GM19328 (cell line): ENCODE data around the gene DGKQ.
"Not testable (repeated sequence)": the region's sequence is repeated elsewhere in the genome, so short reads cannot be mapped to it uniquely, and the experiment has no call there.

Source experiments
- ATAC-seq: cut with Tn5 transposase; IDR thresholded peaks from one replicate; pipeline ENCODE4 v1.9.1; 2021; ENCODE audit warnings: mild to moderate bottlenecking, moderate library complexity; ENCODE audit not compliant: unreplicated experiment

DGKQ gene

DNA sequence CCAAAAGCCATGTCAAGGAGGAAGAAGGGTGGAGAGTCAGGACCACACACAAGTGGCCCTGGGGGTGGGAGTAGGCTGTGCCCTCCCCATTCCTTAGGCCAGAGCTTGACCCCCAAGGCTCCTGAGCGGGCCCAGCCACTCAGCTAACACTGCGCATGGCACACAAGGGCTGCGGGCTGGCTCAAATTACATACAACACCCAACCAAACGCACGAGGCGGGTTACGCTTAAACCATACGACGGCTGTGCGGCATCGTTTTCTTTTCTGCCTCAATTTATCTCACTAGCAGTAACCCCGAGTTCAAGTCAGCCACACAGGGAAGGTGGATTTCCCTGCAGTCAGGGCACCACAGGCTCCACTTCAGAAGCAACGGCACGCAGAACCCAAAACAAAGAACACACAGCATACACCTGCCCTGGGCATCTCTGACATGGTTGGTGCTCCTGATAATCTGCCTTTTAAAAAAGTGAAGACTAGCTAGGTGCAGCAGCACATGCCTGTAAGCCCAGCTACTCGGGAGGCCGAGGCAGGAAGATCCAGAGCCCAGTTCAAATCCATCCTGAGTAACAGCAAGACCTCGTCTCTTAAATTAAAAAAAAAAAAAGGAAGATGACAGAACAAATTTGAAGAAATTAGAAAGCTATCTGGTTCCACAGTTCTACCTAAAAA, 44.1 kb downstream of the DGKQ start:
- ATAC-seq = no peak

DNA sequence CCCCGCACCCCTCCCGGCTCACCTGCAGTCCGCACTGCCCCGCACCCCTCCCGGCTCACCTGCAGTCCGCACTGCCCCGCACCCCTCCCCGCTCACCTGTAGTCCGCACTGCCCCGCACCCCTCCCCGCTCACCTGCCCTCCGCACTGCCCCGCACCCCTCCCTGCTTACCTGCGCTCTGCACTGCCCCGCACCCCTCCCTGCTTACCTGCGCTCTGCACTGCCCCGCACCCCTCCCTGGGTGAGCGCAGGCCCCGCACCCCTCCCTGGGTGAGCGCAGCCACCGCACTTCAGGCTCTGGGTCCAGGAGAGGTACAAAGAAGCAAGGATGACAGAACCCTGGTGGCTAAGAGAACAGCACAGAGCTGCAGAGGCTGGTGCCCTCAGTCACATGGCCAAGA, 45.8 kb downstream of the DGKQ start:
- ATAC-seq = not testable (repeated sequence)

DNA sequence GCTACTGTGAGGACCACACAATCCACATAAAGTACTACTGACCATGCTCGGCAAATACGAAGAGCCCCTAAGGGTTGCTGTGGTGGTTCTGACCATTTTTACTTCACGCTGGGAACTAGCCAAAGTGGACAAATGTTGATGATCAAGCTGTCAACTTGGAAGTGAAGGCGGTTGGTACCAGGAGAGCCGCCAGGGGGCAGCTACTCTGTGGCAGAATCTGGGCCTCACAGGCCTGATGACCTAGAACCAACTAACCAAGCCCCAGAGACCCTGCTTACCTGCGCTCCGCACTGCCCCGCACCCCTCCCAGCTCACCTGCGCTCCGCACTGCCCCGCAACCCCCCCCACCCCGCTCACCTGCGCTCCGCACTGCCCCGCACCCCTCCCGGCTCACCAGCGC, 46.8 kb downstream of the DGKQ start:
- no peak for ATAC-seq

DNA sequence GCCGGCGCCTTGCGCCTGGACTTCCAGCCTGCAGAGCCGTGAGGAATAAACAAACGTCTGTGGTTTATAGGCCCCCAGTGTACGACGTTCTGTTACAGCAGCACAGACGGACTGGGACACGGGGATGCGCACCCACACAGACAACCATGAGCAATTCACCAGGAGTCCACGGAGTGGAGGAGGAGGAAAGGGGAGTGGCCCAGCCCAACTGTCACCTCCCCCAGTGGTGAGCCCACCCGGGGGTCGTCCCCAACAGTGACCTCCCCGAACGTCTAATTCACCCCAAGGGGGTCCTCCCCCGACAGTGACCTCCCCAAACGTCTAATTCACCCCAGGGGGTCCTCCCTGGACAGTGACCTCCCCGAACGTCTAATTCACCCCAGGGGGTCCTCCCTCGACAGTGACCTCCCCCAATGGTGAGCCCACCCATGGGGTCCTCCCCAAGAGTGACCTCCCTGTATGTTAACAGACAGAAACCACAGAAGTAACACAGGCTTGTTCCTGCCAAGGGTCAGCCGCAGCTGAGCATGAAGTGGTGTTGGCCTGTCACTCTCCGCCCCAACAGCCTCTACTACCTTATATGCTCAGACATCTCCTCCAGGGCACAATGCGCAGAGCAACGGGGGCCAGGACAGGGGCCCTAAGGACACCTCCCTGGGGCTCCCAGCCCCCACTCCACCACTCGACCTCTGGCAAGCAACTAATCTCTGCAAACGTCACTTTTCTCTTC, 47.4 kb downstream of the DGKQ start:
- no peak for ATAC-seq

DNA sequence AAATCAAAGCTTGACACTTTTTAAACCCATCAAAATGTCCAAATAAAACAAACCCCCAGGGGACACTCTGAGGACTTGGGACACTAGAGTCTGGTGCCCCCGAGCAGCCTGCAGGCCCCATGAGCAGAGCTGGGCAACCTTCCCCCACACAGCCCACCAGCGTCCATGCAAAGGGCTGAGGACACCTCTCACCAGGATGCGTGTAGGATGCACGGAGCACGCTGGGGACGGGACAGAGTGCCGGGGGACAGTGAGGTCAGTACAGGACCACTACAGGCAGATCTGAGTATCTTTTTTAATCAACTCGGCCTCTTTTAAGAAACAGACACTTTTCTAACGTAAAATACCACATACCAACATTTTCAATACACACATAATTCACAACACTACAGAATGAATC, 48.2 kb downstream of the DGKQ start:
- no peak for ATAC-seq

DNA sequence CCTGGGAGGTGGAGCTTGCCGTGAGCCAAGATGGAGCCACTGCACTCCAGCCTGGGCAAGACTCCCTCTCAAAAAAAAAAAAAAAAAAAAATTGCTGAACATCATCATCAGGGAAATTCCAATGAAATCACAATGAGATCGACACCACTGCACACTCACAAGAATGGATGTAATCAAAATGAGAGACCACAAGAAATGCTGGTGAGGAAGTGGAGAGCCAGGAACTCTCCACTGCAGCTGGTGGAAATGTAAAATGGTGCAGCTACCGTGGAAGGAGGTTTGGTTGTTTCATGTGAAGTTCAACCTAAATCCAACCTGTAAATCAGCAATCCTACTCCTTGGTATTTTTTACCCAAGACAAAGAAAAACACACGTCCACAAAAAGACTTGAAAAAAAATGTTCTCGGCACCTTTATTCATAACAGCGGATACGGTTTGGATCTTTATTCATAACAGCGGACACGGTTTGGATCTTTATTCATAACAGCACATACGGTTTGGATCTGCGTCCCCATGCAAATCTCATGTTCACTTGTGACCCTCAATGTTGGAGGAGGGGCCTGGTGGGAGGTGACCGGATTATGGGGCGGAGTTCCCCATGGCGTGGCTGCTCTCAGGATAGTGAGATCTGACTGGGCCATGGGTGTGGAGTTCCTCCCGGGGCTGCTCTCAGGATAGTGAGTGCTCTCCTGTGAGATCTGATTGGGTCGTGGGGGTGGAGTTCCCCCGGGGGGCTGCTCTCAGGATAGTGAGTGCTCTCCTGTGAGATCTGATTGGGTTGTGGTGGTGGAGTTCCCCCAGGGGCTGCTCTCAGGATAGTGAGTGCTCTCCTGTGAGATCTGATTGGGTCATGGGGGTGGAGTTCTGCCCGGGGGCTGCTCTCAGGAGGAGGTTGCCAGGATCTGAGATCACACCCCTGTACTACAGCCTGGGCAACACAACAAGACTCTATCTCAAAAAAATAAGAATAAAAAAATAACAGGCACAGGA, 49.0 kb downstream of the DGKQ start:
- no peak for ATAC-seq

DNA sequence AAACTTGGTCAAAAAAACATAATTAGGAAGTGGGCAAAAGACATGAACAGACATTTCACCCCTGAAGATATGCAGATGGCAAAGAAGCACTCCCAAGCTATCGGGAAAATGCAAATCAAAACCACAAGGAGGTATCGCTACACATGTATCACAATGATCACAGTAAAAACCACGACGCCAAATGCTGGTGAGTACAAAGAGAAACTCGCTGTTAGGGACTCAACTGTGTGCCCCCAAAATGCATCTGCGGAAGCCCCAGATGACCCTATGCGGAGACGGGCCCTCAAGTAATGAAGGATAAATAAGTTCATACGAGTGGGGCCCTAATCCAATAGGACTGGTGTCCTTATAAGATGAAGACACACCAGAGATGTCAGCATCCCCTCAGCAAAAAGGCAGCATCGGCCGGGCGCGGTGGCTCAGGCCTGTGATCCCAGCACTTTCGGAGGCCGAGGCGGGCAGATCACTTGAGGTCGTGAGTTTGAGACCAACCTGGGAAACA, 51.5 kb downstream of the DGKQ start:
- no peak for ATAC-seq

DNA sequence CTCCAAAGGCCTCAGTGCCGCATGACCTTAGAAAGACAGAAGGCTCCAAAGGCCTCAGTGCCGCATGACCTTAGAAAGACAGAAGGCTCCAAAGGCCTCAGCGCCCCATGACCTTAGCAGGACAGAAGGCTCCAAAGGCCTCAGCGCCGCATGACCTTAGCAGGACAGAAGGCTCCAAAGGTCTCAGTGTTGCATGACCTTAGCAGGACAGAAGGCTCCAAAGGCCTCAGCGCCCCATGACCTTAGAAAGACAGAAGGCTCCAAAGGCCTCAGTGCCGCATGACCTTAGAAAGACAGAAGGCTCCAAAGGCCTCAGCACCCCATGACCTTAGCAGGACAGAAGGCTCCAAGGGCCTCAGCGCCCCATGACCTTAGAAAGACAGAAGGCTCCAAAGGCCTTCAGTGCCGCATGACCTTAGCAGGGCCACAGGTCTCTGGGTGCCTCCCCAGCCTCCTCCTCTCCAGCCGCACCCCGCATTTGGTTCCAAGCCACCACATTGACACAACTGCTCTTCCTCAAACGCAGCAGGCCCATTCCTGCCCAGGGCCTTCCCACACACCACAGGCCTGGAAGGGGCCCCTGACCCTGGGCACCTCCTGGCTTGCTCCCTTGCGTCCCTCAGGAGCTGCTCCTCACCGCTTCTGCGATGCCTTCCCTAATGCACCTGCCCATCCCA, 54.2 kb downstream of the DGKQ start:
- not testable (repeated sequence) for ATAC-seq

DNA sequence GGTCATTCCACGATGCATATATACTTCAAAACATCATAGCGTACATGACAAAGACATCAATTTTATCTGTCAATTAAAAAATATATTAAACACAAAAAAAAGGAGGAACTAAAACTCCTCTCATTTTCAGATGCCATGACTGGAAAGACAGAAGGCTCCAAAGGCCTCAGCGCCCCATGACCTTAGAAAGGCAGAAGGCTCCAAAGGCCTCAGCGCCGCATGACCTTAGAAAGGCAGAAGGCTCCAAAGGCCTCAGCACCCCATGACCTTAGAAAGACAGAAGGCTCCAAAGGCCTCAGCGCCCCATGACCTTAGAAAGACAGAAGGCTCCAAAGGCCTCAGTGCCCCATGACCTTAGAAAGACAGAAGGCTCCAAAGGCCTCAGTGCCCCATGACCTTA, 54.8 kb downstream of the DGKQ start:
- ATAC-seq = not testable (repeated sequence)

DNA sequence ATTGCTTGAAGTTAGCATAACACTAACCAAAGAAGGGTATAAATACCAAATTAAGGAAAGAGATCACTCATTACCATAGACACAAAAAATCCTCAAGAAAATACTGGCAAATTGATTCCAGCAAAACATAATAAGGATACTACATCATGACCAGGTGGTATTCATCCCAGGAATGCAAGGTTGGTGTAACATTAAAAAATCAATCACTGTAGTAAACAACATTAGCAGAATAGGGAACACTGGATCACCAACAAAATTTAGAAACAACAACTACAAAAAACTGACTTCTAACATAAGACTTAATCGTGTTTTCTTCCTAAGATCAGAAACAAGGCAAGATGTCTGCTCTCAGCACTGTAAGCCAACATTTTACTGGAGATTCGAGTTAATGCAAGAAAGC, 55.4 kb downstream of the DGKQ start:
- ATAC-seq = no peak

DNA sequence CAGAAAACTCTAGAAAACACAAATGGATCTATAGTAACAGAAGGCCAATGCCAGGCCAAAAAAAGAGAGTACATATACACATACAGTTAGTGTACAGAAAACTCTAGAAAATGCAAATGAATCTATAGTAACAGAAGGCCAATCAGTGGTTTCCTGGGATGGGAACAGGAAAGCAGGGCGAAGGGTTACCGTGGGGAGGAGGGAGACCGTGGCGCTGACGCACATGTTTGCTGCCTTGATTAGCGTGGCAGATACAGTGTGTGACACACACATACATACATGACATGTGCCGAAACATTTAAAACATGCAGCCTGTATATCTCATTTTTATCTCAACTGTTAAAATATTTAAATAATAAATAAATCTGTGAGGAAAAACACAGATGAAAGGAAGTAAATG, 55.9 kb downstream of the DGKQ start:
- no peak for ATAC-seq

DNA sequence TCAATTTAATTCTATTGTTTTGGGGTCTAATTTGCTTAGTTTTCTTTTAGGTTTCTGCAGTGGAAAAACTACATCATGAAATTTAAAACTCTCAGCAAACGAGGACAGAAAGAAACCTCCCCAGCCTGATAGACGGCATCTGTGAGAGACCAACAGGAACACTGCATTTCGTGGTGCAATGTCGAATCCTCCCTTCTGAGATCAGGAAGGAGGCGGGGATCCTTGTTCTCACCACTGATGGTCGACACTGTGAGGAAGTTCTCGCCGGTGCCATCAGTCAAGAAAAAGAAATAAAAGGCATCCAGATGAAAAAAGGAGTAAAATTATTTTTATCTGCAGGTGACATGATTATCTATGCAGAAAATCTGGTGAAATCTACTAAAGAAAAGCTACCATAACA, 57.8 kb downstream of the DGKQ start:
- ATAC-seq = no peak

DNA sequence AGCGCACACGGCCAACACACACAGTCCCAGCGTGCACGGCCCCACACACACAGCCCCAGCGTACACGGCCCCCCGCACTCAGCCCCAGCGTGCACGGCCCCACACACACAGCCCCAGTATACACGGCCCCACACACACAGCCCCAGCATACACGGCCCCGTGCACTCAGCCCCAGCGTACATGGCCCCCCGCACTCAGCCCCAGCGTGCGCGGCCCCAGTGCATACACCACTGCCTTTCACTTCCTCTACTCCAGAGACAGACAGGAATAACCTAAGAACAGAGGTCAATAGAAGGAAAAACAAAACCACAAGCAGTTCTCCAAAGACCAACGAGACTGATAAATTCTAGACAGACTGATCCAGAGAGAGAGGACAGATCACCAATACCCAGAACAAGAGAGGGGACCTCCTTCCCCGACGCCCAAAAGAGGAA, 58.3 kb downstream of the DGKQ start:
- ATAC-seq = no peak

DNA sequence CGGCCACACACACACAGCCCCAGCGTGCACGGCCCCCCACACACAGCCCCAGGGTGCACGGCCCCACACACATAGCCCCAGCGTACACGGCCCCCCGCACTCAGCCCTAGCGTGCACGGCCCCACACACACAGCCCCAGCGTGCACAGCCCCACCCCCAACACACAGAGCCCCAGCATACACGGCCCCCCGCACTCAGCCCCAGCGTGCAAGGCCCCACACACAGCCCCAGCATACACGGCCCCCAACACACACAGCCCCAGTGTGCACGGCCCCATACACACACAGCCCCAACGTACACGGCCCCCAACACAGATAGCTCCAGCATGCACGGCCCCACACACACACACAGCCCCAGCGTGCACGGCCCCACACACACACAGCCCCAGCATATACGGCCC, 58.8 kb downstream of the DGKQ start:
- ATAC-seq = no peak

DNA sequence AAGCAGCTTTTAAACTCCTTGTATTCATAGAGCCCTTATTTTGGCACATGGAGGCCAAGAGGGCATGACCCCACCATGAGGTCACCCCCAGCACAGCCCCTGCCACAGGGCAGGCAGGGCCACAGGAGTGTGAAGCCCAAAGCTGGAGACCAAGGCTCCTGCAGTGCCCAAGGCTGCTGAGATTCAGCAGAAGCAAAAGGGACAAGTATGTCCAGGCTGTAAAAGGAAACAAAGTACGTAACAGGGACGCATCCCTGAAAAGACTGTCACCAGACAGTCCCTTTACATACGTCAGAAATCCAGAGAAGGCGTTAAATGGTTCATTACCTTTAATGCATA, 60.1 kb downstream of the DGKQ start:
- ATAC-seq = no peak

DNA sequence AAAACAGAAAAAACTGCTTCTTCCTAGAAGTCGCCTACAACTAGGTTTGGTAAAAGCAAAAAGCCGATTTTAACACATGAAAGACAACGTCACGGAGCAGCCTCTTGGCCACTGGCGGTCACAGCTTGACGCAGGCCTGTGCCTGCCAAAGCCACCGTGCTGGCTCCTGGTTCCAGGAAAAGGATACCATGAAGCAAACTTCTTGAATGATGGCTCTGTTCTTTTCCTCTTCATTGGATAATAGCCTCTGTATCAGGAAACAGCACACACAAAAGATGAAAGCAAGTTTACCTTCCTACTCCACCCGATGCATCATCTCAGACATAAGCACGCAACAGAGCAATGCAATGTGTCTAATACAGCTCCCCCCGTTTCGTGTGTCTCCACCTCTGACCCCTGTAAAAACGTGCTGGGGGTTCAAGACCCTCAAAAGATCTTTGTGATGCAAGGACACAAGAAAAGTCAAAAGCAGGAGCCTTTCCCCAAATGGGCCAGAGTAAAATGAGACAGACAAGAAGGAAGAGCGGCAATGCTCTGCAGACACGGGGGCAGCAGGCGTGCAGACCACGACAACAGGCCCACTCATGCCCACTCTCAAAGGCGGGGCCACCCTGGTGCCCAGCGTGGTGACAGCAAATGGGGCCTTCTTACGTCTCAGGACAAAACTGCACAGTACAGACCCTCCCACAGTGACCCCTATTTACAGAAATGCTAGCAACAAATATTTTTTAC, 60.7 kb downstream of the DGKQ start:
- no peak for ATAC-seq

DNA sequence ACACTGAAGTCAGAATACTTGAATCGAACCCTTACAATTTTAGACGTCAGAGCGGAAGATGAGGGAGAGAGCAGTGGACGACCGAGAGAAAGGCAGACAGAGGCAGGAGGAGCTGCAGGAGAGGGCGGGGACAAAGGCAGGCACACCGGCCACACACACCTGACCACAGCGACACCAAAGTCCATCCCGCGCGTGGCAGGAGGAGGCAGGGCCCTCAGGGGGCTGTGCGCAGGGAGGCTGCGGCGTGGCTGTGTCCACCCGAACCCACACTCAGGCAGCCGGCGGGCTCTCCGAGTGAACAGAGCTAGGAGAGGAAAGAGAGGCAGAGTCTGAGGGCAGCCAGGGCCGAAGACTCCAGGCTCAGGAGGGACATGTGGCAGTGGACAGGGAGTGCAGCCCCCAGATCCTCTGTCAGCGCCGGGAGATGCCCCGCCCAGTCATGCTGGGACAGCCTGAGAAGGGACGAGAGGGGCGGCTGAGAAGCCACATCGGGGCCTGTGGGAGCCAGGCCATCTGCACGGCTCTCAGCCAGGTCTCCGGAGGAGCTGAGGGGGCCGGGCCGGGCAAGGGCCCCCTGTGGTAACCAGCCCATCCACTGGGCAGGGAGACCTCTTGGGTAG, 61.4 kb downstream of the DGKQ start:
- ATAC-seq = no peak

DNA sequence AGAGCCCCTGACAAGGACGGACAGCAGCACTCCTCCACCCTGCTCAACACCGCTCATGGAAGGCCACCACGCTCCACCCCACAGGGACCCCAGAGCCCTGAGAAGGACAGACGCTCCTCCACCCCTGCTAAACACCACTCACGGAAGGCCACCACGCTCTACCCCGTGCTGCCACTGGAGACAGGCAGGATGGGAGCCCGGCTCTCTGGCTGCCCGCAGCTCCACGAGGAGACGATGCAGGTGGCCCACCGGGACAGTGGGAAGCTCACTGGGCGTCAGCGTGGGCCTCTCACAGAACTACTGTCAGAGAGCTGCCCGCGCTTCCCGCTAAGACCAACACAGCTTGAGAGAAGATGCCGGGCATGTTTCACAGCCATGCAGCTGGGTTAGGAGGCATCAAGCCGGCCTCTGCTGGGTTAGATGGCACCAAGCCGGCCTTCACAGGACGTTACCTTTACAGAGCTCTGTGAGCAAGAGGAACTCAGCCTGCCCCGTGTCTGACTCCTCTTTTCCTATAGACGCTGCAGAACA, 62.1 kb downstream of the DGKQ start:
- no peak for ATAC-seq

DNA sequence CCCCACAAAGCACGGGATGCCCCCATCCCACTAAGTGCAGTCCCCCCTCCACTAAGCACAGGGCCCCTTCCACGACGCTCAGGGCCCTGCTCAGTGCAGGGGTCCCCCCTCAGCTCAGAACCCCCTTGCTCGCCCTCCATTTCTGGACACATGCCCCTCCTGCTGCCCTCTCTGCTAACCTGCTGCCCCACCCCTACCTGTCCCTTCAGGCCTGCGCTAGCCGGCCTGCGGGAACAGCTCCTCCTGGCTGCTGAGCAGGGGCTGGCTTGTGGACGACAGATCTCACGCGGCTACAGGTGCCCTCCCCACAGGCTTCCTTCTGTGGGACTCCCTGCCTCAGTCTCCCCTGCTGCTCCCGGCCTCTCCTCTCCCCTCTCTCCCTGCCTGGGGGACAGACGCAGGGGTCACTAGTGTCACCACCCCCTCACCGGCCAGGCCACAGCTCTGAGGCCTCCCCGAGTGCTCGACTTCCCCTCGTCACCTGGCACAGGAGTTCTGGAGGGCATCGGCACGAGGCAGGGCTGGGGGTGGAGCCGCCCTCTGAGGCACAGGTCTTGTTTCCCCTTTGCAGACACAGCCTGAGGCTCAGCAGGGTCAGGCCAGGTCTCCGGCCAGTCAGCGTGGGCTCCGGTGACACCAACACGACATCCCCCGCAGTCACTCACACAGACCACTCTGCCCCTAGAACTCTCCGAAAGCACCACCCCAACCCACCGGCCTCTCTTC, 62.8 kb downstream of the DGKQ start:
- no peak for ATAC-seq
